Measurements from ENCODE around the gene NEB.

Gene NEB

DNA sequence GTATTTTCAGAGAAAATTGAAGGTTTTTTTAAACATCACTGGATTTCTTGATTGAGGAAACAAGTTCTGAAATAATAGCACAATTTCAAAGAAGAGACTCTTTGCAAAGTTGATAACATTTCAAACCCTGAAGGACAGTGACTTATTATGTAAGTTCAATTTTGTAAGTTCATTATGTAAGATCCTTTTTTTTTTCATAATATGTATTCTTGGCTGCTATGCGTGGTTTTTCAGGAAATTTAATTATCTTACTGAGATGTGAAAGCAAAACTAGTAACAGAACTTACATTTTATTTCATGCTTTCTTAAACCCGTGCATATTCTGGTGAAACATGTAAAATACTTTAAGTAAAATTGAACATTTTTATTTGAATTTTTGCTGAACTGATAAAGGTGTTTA, 259.2 kb downstream of the NEB start:
- no peak overlapping the region for H3K27ac Mint-ChIP-seq
- no peak overlapping the region for H3K4me3 Mint-ChIP-seq
- no peaks in the 10 kb centered on the region for H3K27me3 Mint-ChIP-seq
- H3K36me3 Mint-ChIP-seq (ENCODE audit: low read depth): peaks cover 78% of the 10 kb centered on the region
- no peak for DNase-seq
- H3K4me1 Mint-ChIP-seq: peaks cover 8% of the 10 kb centered on the region
- H3K9me3 Mint-ChIP-seq: no peaks in the 10 kb centered on the region
- ATAC-seq: no peak

DNA sequence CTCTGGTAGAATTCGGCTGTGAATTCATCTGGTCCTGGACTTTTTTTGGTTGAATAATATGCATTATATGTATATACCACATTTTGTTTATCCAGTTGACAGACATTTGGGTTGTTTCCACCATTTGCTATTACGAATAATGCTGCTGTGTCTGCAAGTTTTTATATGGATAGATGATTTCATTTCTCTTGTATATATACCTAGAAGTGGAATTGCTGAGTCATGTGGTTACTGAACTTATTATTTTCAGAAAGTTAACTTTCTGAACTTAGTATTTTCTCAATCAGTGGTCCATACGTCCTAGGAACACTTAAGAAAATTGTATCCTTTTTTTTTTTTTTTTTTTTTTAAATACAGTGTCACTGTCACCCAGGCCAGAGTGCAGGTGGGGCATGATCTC, 261.3 kb downstream of the NEB start:
- DNase-seq (no peak), ATAC-seq (no peak)
- Mint-ChIP-seq H3K36me3 (ENCODE audit: low read depth) (peaks cover 79% of the 10 kb centered on the region), H3K4me1 (peaks cover 5% of the 10 kb centered on the region), H3K4me3 (no peak overlapping the region), H3K9me3 (no peaks in the 10 kb centered on the region), H3K27me3 (no peaks in the 10 kb centered on the region), H3K27ac (no peak overlapping the region)

- Mint-ChIP-seq H3K4me3 (no peak overlapping the region), H3K9me3 (no peaks in the 10 kb centered on the region), H3K27ac (peak overlapping the region; percentile 23), H3K36me3 (ENCODE audit: low read depth) (peaks cover 85% of the 10 kb centered on the region), H3K4me1 (peaks cover 5% of the 10 kb centered on the region), H3K27me3 (no peaks in the 10 kb centered on the region)
- DNase-seq (no peak), ATAC-seq (no peak)
These were observed 263.7 kb downstream of the NEB start for GRCh38 chr2:151470556-151470955.

- Mint-ChIP-seq H3K4me1 (no peaks in the 10 kb centered on the region), H3K27ac (no peak overlapping the region), H3K36me3 (ENCODE audit: low read depth) (peaks cover 91% of the 10 kb centered on the region), H3K4me3 (no peak overlapping the region), H3K9me3 (no peaks in the 10 kb centered on the region), H3K27me3 (no peaks in the 10 kb centered on the region)
- DNase-seq (no peak), ATAC-seq (no peak)
These were observed 268.5 kb downstream of the NEB start for GRCh38 chr2:151465771-151466170.

GRCh38 chr2:151459358-151459757, 274.9 kb downstream of the NEB start:
- H3K36me3 Mint-ChIP-seq (ENCODE audit: low read depth): peaks cover 68% of the 10 kb centered on the region
- H3K27ac Mint-ChIP-seq: no peak overlapping the region
- no peaks in the 10 kb centered on the region for H3K4me1 Mint-ChIP-seq
- ATAC-seq (no peak), DNase-seq (no peak)
- no peak overlapping the region for H3K4me3 Mint-ChIP-seq
- no peaks in the 10 kb centered on the region for H3K27me3 Mint-ChIP-seq
- H3K9me3 Mint-ChIP-seq: no peaks in the 10 kb centered on the region

DNA sequence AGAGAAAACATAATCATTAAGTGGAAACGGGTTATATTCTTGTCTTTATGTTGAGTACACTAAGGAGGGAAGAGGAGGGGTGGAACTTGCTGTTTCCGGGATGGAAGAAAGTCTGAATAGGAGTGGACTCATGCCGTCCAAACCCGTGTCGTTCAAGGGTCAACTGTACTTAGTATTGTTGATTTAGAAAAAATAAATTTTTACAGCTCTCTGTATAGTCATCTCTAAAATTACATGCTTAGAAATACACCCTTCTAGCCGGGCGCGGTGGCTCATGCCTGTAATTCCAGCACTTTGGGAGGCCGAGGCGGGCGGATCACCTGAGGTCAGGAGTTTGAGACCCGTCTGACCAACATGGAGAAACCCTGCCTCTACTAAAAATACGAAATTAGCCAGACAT, 295.1 kb downstream of the NEB start:
- Mint-ChIP-seq H3K4me3 (no peak overlapping the region), H3K9me3 (no peaks in the 10 kb centered on the region), H3K36me3 (ENCODE audit: low read depth) (peaks cover 58% of the 10 kb centered on the region), H3K4me1 (peaks cover 1% of the 10 kb centered on the region), H3K27me3 (no peaks in the 10 kb centered on the region), H3K27ac (no peak overlapping the region)
- ATAC-seq (no peak), DNase-seq (no peak)

- Mint-ChIP-seq H3K9me3 (no peaks in the 10 kb centered on the region), H3K27ac (no peak overlapping the region), H3K27me3 (no peaks in the 10 kb centered on the region), H3K4me1 (peaks cover 1% of the 10 kb centered on the region), H3K36me3 (ENCODE audit: low read depth) (peaks cover 52% of the 10 kb centered on the region), H3K4me3 (no peak overlapping the region)
- DNase-seq (no peak), ATAC-seq (no peak)
These were observed 295.8 kb downstream of the NEB start for GRCh38 chr2:151438506-151438905.

DNA sequence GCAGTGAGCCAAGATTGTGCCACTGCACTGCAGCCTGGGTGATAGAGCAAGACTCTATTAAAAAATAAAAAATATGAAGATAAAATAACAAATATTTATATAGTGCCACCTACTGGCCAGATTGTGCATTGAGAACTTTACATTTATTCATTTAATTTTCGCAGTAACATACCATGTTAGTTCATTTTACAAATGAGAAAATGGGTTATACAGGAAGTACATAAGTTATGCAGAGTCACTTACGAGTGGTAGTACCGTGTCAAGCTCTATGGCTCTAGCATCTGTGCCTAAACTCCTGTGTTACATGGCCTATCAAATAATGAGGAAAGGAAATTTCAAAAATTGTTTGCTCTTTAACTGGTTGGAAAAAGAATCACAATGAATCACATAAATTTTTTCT, 296.6 kb downstream of the NEB start:
- H3K9me3 Mint-ChIP-seq: no peaks in the 10 kb centered on the region
- H3K27me3 Mint-ChIP-seq: no peaks in the 10 kb centered on the region
- H3K4me3 Mint-ChIP-seq: no peak overlapping the region
- DNase-seq (no peak), ATAC-seq (no peak)
- H3K36me3 Mint-ChIP-seq (ENCODE audit: low read depth): peaks cover 50% of the 10 kb centered on the region
- H3K4me1 Mint-ChIP-seq: peaks cover 1% of the 10 kb centered on the region
- H3K27ac Mint-ChIP-seq: no peak overlapping the region

Measured in activated naive CD8-positive, alpha-beta T cell treated with anti-CD3 and anti-CD28 coated beads, Interleukin-2, amount 50 U/mL, for 24 hours (primary cell).